Subcutaneous abdominal adipose tissue (tissue), 5 donors: Measurements from ENCODE around the gene CSH2.
A peak's percentile ranks its signal among the peaks of the same experiment; 100 is the strongest.

Experiments
- H3K27ac ChIP-seq: one replicate; pipeline ENCODE4 v1.7.0; 2013; ENCODE audit warnings: low read depth, mild to moderate bottlenecking, inconsistent platforms, low read length, moderate library complexity
- H3K27me3 ChIP-seq, 5 donors: one replicate each; pipeline ENCODE4 v1.7.0; 2013; ENCODE audit warnings: low read length in 5 of 5, inconsistent platforms in 1 of 5; ENCODE audit not compliant: control insufficient read depth in 5 of 5, insufficient read depth in 4 of 5
- H3K36me3 ChIP-seq, 5 donors: one replicate each; pipeline ENCODE4 v1.7.0; 2013; ENCODE audit warnings: low read length in 5 of 5; ENCODE audit not compliant: control insufficient read depth in 5 of 5, insufficient read depth in 5 of 5
- H3K4me1 ChIP-seq, 5 donors: one replicate each; pipeline ENCODE4 v1.7.0; 2013; ENCODE audit warnings: low read length in 5 of 5, mild to moderate bottlenecking in 3 of 5, moderate library complexity in 1 of 5; ENCODE audit not compliant: control insufficient read depth in 5 of 5, insufficient read depth in 5 of 5
- H3K4me3 ChIP-seq, 5 donors: one replicate each; pipeline ENCODE4 v1.7.0; 2013; ENCODE audit warnings: low read length in 5 of 5, low read depth in 1 of 5
- H3K9ac ChIP-seq, 5 donors: one replicate each; pipeline ENCODE4 v1.7.0; 2013; ENCODE audit warnings: low read length in 5 of 5, mild to moderate bottlenecking in 4 of 5, moderate library complexity in 3 of 5
- H3K9me3 ChIP-seq, 5 donors: one replicate each; pipeline ENCODE4 v1.7.0; 2013; ENCODE audit warnings: low read length in 5 of 5; ENCODE audit not compliant: control insufficient read depth in 5 of 5
- donor health status: healthy.
- donor health status: healthy.
- donor health status: healthy.
- donor health status: healthy.
- donor health status: healthy.

Gene CSH2

DNA sequence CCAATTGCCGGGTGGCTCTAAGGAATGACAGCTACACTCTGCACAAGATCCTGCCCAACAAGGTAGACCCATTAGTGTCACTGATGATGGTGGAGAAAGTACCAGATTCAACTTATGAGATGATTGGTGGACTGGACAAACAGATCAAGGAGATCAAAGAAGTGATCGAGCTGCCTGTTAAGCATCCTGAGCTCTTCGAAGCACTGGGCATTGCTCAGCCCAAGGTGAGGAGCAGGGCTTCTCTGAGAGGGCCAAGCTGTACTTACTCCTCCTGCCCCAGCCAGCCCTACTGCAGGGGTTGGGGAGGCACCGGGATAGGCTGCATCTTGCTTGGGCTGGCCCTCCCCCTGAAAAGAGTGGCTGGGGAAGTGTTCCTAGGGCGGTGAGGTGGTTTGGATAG lies 43.2 kb downstream of the CSH2 start:
- peaks cover 12 to 44% (median 26%) of the 10 kb centered on the region in 5 donors for H3K4me1 ChIP-seq
- peaks cover 0 to 69% (median 67%) of the 10 kb centered on the region in 5 donors for H3K36me3 ChIP-seq
- H3K9ac ChIP-seq: no peak overlapping the region
- no peak overlapping the region for H3K27ac ChIP-seq
- H3K27me3 ChIP-seq: no peaks in the 10 kb centered on the region
- no peak overlapping the region for H3K4me3 ChIP-seq
- no peaks in the 10 kb centered on the region for H3K9me3 ChIP-seq

DNA sequence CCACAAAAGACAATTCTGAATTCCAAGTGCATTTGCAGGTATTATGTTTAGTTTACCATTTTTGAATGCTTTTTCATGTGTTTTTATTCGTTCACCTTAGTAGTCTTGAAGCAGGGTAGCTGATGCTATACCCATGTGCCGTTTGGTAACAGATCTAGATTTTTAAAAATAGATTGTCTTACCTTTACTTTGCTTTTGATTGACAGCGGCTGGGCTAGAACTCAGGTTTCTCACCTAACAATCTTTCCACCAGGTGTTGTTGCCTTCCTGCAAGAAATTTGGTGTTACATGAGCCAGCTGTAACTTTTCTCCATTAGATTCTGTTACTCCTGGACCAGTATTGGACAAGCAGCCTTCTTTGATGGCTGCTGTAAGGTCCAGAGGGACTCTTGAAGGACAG lies 44.5 kb downstream of the CSH2 start:
- no peak overlapping the region for H3K9ac ChIP-seq
- H3K9me3 ChIP-seq: no peaks in the 10 kb centered on the region
- H3K36me3 ChIP-seq: peaks cover 0 to 69% (median 68%) of the 10 kb centered on the region in 5 donors
- no peak overlapping the region for H3K27ac ChIP-seq
- H3K4me3 ChIP-seq: no peak overlapping the region
- peaks cover 12 to 35% (median 24%) of the 10 kb centered on the region in 5 donors for H3K4me1 ChIP-seq
- H3K27me3 ChIP-seq: no peaks in the 10 kb centered on the region

DNA sequence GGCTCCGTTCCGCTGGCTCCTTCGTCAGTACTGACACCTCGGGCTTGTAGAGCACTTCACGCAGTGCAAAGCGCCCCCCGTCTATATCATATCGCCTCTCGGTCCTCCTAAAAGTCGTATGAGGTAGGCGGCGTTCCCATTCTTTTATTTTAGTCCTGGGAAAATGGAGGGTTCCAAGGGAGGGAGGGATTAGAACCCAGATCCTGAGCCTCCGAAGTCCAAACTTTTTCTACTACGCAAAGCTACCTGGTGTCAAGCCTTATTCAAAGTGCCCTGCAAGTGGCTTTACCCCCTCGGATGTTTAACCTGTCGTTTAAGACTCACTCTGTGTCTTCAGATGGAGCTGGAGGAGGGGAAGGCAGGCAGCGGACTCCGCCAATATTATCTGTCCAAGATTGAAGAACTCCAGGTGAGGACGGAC lies 45.7 kb downstream of the CSH2 start:
- Histone ChIP-seq H3K4me3 (peak overlapping the region; percentile 87 to 96 (median 90)), H3K27me3 (no peaks in the 10 kb centered on the region), H3K4me1 (peaks cover 12 to 35% (median 24%) of the 10 kb centered on the region in 5 donors), H3K9me3 (no peaks in the 10 kb centered on the region), H3K9ac (peak overlapping the region; percentile 70 to 89 (median 85)), H3K36me3 (peaks cover 2 to 69% (median 67%) of the 10 kb centered on the region in 5 donors), H3K27ac (peak overlapping the region; percentile 97)

DNA sequence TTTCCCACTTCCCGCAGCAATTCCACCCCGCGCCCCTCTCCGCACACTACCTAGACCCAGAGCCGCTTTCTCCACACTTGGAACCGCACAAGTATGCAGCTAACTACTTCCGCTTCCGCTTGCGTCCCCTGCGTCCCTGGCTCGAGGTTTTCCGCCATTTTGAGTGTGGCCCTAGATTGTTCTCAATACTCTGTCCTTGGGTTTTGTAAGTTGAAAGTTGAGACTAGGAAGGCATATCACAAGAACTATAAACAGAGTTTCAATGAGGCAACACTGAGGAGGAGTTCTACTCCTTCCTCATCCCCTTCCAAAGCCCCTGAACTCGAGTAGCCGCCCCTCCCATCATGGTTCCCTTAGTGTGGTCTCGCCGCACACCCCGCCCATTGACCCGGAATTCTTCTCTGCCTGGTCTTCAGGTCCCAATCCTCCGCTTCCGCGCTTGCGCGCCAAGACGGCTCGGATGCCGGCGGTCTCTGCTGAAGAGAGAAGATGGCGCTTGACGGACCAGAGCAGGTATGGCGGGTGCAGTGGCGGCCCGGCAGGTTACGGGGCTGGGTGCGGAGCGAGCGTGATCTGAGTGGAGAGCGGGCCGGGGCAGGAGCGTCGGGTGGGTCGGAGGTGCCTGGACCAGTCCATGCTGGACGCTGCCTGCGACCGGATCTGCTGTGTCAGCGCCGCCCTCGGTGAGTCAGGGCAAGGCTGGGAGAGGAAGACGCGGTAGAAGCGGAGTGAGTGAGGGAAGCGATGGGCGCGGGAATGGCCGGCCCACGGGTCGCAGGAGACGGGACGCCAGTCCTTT lies 46.3 kb downstream of the CSH2 start, which contains the start of the genes FTSJ3 and PSMC5:
Gene FTSJ3 (minus strand): TSS at position 662 of the 799 bp plus-strand sequence. CDS start 761 bp downstream, outside the sequence.
Gene PSMC5 (plus strand): TSS at position 430 of the 799 bp plus-strand sequence. CDS start 60 bp downstream, at position 490.
- Histone ChIP-seq H3K36me3 (peaks cover 6 to 69% (median 67%) of the 10 kb centered on the region in 5 donors), H3K4me1 (peaks cover 12 to 31% (median 24%) of the 10 kb centered on the region in 5 donors), H3K4me3 (peak within 1 kb of the TSS; percentile 87 to 98 (median 93)), H3K9me3 (no peaks in the 10 kb centered on the region), H3K9ac (peak within 1 kb of the TSS; percentile 70 to 89 (median 85)), H3K27ac (peak within 1 kb of the TSS; percentile 97), H3K27me3 (no peaks in the 10 kb centered on the region)

DNA sequence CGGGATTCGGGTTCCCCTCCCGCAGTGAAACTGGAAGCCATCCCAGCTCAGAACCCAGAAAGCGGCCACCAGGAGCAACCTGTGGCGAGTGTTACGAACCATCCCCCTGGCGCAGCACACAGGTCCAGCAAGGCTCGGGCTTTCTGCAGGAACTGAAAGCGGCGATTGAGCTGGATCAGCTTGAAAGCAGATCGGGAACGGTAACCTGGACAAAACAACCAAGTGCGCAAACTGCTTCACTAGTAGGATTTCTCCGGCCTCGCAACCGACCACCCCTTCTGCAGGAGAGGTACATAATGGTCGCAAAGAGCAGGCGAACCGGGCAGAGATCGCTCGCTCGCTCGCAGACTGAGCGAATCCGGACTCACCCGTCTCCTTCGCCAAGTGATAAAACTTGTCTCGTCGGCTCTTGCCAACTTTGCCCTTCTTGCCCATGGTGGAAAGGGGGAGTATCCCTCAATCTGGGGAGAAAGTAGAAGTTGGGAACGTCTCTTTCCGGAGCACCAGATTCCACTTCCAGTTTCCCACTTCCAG lies 46.9 kb downstream of the CSH2 start:
- H3K9ac ChIP-seq: peak overlapping the region; percentile 70 to 89 (median 85)
- no peaks in the 10 kb centered on the region for H3K9me3 ChIP-seq
- H3K27me3 ChIP-seq: no peaks in the 10 kb centered on the region
- H3K27ac ChIP-seq: peak overlapping the region; percentile 97
- peaks cover 12 to 31% (median 24%) of the 10 kb centered on the region in 5 donors for H3K4me1 ChIP-seq
- H3K4me3 ChIP-seq: peak overlapping the region; percentile 87 to 98 (median 93)
- H3K36me3 ChIP-seq: peaks cover 10 to 69% (median 67%) of the 10 kb centered on the region in 5 donors

DNA sequence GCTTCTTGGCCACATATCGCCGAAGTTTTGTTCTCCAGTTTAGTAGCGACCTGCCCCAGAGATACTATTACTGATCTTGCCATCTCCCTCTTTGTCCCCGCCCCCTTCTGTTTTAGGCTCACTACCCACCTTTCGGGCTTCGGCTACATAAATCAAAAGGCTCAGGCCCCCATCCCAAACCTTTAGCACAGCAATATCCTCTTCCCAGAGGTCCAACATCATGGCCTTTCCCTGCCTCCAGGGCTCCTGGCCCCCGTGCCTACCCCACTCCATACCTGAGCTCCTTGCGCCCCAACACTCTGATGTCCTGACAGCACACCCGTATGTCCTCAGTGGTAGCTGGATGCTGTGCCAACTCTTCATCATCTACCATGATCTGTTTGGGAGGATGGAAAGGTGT lies 49.1 kb downstream of the CSH2 start:
- H3K4me1 ChIP-seq: peaks cover 12 to 33% (median 31%) of the 10 kb centered on the region in 5 donors
- no peaks in the 10 kb centered on the region for H3K9me3 ChIP-seq
- no peaks in the 10 kb centered on the region for H3K27me3 ChIP-seq
- H3K27ac ChIP-seq: no peak overlapping the region
- no peak overlapping the region for H3K4me3 ChIP-seq
- H3K9ac ChIP-seq: no peak overlapping the region
- H3K36me3 ChIP-seq: peaks cover 15 to 68% (median 65%) of the 10 kb centered on the region in 5 donors

DNA sequence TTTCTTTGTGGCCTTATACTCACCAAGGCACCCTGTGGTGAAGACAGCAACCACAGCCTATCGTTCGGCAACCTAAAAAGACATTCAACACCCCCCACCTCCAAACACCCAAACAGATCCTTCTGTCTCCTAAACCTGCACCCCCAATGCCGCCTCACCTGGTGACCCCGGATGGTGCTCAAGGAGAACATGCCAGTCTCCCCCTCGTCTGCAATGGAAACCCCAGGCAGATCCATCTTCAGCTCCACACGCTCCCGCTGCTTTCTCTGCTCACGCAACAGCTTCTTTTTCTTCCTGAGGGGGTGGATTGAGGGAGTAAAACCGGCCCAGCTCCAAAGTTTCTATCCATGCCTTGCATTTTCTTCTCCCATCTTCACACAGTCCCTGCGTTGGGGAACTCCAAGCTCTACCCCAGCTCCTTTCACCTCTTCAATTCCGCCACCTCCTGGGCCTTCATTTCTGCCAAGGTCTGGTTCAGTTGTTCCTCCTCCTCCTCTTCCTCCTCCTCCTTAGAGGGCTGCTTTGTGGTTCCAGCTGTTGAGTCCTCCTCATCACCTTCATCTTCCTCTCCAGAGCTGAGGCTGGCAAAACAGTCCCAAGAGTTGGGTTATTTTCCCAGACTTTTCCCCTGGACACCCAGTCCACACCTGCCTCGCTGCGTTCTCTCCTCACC lies 49.7 kb downstream of the CSH2 start:
- peaks cover 20 to 69% (median 67%) of the 10 kb centered on the region in 5 donors for H3K36me3 ChIP-seq
- no peak overlapping the region for H3K27ac ChIP-seq

DNA sequence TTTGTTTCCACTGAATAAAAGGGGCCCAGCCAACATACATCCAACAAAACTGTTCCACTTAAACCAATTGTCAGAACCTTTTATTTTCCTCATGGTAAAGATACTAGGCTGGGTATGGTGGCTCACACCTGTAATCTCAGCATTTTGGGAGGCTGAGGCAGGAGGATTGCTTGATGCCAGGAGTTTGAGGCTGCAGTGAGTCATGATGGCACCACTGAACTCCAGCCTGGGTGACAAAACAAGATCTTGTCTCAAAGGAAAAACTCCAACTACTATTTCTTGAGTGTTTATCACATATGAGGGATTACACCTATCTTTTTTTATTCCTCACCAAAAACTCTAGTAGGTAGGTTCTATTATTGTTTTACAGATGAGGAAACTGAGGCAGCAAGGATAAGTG lies 50.9 kb downstream of the CSH2 start:
- H3K4me1 ChIP-seq: peaks cover 4 to 22% (median 15%) of the 10 kb centered on the region in 5 donors
- peaks cover 25 to 81% (median 80%) of the 10 kb centered on the region in 5 donors for H3K36me3 ChIP-seq
- H3K27me3 ChIP-seq: no peaks in the 10 kb centered on the region
- H3K4me3 ChIP-seq: no peak overlapping the region
- H3K9me3 ChIP-seq: no peaks in the 10 kb centered on the region
- no peak overlapping the region for H3K9ac ChIP-seq
- H3K27ac ChIP-seq: no peak overlapping the region

More for the DNA sequence above, 49.7 kb downstream of the CSH2 start:
- Histone ChIP-seq H3K9ac (no peak overlapping the region), H3K4me1 (peaks cover 12 to 34% (median 28%) of the 10 kb centered on the region in 5 donors), H3K9me3 (no peaks in the 10 kb centered on the region), H3K4me3 (no peak overlapping the region), H3K27me3 (no peaks in the 10 kb centered on the region)
